Right lobe of liver (tissue), 6 donors: ENCODE measurements around the gene SEC11A. TPM values are rescaled to one million over a fixed set of nuclear protein-coding genes. Genes with fewer than 3 reads are reported as not detected.

Experiments
- ATAC-seq, 4 donors: fragments of 200-7000 bp; cut with Tn5 transposase; one replicate each; pipeline ENCODE4 v1.9.1; 2020; ENCODE audit warnings: mild to moderate bottlenecking in 4 of 4, moderate library complexity in 4 of 4
- DNase-seq, 3 donors: peaks; one replicate each; pipeline ENCODE4 v3.0.0-alpha.2; 2020
- H3K27ac ChIP-seq, 3 donors: fragments of 200-600 bp; one replicate each; pipeline ENCODE4 v1.8.0; 2022
- H3K27me3 ChIP-seq, 2 donors: fragments of 200-600 bp; one replicate each; pipeline ENCODE4 v1.8.0; 2022
- H3K36me3 ChIP-seq, 4 donors: fragments of 200-600 bp; sonication (generic) in 1 of 4; one replicate each; pipeline versions ENCODE4 v1.5.1 to v1.8.0; 2017 to 2022; ENCODE audit warnings: control low read depth in 1 of 4
- H3K4me1 ChIP-seq, 4 donors: fragments of 200-600 bp; sonication (generic) in 1 of 4; one replicate each; pipeline versions ENCODE4 v1.5.1 to v1.8.0; 2017 to 2022; ENCODE audit warnings: control low read depth in 1 of 4
- H3K4me3 ChIP-seq, 3 donors: fragments of 200-600 bp; one replicate each; pipeline ENCODE4 v1.8.0; 2022
- H3K9me3 ChIP-seq, 4 donors: fragments of 200-600 bp; sonication (generic) in 1 of 4; one replicate each; pipeline versions ENCODE4 v1.5.1 to v1.8.0; 2017 to 2022; ENCODE audit warnings: control low read depth in 1 of 4
- CTCF ChIP-seq, 4 donors: fragments of 200-600 bp in 3 of 4; fragments of 450-650 bp in 1 of 4; IDR thresholded peaks; one replicate each; pipeline versions ENCODE4 v1.5.1 to v1.8.0; 2016 to 2022; ENCODE audit warnings: antibody characterized with exemption in 4 of 4, mild to moderate bottlenecking in 2 of 4
- POLR2A ChIP-seq: fragments of 450-650 bp; IDR thresholded peaks from one replicate; pipeline ENCODE4 v1.6.1; 2017; ENCODE audit warnings: antibody characterized with exemption, mild to moderate bottlenecking
- WGBS: methylation state at CpG from one replicate; pipeline ENCODE4 v1.1.6; 2018; ENCODE audit warnings: low coverage, low lambda C conversion rate; ENCODE audit not compliant: insufficient coverage; ENCODE audit errors: missing lambda C conversion rate; 5-methylcytosine and 5-hydroxymethylcytosine counted together
- intact Hi-C, 2 donors: fragments of 100-400 bp; cut with DNase I; formaldehyde crosslinking; loops; one replicate each; pipeline versions ENCODE4 v1.11.2 to v1.14.1; 2022
- total RNA-seq, 6 experiments: library from RNA; depleted of rRNA in 2 of 6; stranded (reverse); fragments of >200 nt in 2 of 6; fragmentation: NEBNext Ultra II Directional in 3 of 6; extraction: Animal tissue kit (Norgen Biotek cat#: 25700) in 3 of 6; gene quantifications; one replicate each; pipeline versions ENCODE4 v1.1.0 to v1.2.4, GENCODE V29; 2016 to 2023
- donor health status: DM: no; HTN: yes; CAD: no.
- donor health status: DM: no; HTN: no; CAD: no.
- donor health status: DM: no; HTN: no; CAD: no.
- donor health status: DM: no; HTN: yes; CAD: no.
- donor health status: DM: no; HTN: yes; CAD: no.

SEC11A gene
- total RNA-seq, 6 experiments from 2014 or later, result 58.7 to 71.5 (median 65.3) TPM

GRCh38 chr15:84620626-84621025 lies 95.3 kb downstream of the SEC11A start:
- WGBS, result 87% methylated on average over 4 of the region's 8 CpGs

More at GRCh38 chr15:84620626-84621025, 95.3 kb downstream of the SEC11A start:
- Histone ChIP-seq H3K4me1 (no peaks in the 10 kb centered on the region), H3K4me3 (no peak overlapping the region), H3K9me3 (peaks cover 0 to 12% (median 4%) of the 10 kb centered on the region in 4 donors), H3K27ac (no peak overlapping the region), H3K36me3 (peaks cover 0 to 15% (median 9%) of the 10 kb centered on the region in 4 donors), H3K27me3 (no peaks in the 10 kb centered on the region)
- ATAC-seq, result no peak
- peak in 1 of 3 donors; percentile 4 for DNase-seq
- intact Hi-C loops, result no loop called here
- TF ChIP-seq CTCF (IDR thresholded peaks at IDR 0.05) (no peak), POLR2A (no peak)

Other genes starting within 250 kb of the SEC11A start
- 1 to 10 TPM; 4.5 to 8.7 (median 6.8) TPM for gene ZSCAN2, start 115.1 kb downstream of the SEC11A start, total RNA-seq
- 10 to 100 TPM in 1 of 6 experiments, 1 to 10 TPM in 5; 6.3 to 11.1 (median 8.1) TPM for gene WDR73, start 61.9 kb downstream of the SEC11A start, total RNA-seq
- gene NMB, start 57.9 kb downstream of the SEC11A start, total RNA-seq, result 1 to 10 TPM in 4 of 6 experiments, under 1 TPM in 2; 0.76 to 3.8 (median 1.7) TPM
- gene ZNF592, start 32.5 kb upstream of the SEC11A start, total RNA-seq, result 10 to 100 TPM; 10.8 to 13.2 (median 12.1) TPM
- 10 to 100 TPM in 1 of 6 experiments, 1 to 10 TPM in 5; 1.3 to 12.5 (median 5.5) TPM for gene ALPK3, start 101.2 kb upstream of the SEC11A start, total RNA-seq
- gene SLC28A1, start 168.5 kb upstream of the SEC11A start, total RNA-seq, result 10 to 100 TPM; 33.2 to 75.4 (median 49.9) TPM